Forelimb muscle (tissue), 1 donor: ENCODE data around the gene GRID1. TPM values are rescaled to one million over a fixed set of nuclear protein-coding genes. Genes with fewer than 3 reads are reported as not detected.

Experiments
- DNase-seq: peaks from one replicate; pipeline ENCODE4 v3.0.0-alpha.2; 2013; ENCODE audit warnings: low read depth
- polyA plus RNA-seq: library from polyadenylated mRNA; unstranded; fragments of 120-200 nt; gene quantifications from one replicate; pipeline ENCODE4 v1.2.1, GENCODE V29; 2013; ENCODE audit not compliant: insufficient read length

The GRID1 gene
- polyA plus RNA-seq, 1 donor: 3.8 TPM

DNA sequence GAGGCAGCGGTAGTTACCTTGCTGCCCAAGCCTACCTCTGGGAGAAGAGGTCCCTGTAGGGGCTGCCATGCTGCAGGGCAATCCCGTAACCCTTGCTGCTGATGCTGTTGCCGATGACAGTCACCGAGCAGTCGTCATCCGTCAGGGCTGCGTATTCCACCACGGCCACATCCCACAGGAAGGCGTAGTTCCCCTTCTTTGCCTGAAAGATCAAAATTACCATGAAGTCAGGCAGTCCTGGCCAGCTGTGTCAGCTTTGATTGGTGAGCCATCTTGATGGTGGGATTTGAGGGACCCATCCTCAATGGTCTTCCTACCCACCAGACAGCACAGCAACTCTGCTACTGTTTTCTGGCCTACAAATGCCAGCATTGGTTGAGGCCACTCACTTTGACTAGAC is 746.8 kb downstream of the GRID1 start:
- no peak for DNase-seq

DNA sequence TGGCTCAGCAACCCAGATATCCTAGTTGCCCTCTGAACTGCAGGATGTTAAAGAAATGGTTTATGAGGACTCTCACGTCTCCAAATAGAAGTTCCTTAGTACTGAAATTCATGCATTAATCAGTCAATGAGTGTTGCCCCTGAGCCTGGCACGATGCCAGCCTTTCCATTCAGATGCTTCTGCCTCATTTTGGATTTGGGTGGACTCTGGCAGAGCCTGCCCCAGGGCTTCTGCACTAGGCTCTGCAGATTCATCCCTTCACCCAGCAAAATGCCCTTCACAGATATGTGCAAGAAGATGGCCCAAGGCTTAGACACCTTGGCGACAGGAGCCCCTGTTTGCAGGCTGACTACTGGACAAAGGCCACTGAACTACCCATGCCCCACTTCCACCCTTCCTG is 747.8 kb downstream of the GRID1 start:
- DNase-seq: no peak

DNA sequence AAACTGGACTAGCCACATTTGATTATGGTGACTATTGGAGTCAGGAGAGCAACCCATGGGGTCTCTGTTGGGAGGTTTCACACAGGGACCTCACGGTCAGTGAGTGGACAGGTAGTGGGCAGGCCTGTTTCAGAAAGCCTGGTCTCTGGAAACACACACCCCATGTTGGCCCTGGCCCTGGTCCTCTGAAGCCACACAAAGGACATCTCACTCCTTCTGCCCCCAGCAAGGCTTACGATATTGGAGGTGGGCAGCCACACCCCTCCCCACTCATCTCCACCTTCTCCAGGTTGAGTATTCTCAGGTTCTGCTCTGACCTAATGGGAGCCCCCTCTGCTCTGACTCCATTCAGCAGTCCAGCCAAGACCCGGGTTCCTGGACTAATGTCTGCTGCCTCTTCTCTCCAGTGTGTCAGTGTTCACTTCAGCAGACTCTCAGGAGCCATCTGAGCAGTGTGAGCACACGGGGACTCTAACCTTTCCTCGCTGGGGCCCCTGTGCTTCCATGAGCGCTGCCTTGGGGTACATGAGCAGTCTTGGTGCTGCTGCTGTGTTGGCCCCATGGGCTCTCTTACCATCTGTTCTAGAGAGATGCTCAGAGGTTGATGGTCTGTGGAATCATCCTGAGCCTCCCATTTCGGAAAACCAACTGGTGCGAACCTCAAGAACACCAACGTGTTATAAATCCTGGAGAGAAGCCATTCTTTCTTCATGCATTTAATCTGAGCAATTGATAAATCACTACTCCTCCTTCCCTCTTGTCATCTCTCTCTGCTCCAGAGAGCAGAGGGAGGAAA is 748.6 kb downstream of the GRID1 start:
- DNase-seq: no peak

DNA sequence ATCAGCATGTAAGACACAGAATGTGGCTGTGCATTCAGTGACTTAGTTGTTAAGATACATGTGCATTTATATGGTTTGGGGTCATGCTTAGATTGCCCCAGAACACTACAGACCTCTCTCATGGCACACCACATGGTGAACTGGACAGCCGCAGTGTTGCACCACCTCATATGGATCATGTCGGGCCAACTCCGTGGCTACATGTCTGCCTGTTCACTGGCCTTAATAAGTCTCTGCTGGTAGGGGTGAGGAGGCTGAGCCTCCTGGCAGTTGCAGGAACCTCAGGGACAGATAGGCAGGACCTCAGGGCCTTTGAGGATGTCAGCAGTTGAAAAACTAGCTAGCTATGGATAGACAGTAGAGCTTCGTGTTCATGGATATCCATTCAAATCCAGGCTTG is 751.0 kb downstream of the GRID1 start:
- no peak for DNase-seq

DNA sequence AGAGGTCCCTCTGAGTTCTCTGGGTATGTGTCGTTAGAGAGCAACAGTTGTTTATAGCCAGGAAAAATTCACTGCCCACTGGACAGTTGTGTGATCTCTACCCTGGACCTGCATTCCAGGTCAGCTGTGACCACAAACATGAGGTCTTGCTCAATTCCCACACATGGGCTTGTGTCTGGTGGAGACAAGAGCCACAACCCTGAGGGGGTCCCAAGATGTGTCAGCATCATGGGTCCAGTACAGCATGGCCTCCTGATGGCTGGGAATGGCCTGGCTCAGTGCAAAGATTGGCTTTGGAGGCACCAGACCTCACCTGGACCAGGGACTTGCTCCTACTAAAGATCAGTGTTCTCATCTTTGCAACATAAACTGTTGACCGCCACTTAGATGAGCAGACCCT is 751.6 kb downstream of the GRID1 start:
- no peak for DNase-seq

DNA sequence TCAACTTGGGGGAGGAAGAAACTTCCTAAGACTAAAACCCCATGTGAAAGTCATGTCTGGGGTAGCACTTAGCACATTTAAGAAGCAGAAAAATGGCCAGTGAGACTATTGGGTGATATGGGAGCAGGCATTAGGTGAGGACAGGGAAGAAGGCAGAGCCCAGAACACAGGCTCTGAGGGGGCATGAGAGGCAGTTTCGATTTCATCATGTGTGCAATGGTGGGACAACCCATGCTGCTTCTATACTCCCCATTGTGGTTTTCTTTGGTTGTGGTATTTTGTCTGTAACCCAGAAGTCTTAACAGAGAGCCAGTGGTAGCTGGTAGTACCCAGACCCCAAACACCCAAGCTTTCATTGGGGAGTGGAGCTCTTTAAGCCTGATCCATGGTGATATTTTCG is 752.0 kb downstream of the GRID1 start:
- DNase-seq: no peak

DNA sequence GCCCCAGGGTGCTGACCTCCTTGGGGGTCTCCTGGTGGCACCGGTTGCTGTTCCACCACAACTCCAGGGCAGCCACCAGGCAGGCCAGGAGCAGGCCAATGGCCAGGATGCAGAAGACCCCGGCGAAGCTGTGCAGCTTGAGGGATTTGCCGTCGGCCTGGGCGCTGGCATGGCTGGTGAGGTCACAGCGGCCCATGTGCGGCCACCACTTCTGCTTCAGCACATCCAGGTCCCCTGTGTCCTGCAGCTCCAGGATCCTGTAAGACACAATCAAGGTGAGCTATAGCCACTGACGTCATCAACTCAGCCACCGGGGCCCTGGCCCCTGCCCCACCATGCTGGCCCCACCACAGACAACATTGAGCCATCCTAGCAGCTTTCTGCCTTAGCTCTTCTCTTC is 753.2 kb downstream of the GRID1 start:
- DNase-seq: no peak

DNA sequence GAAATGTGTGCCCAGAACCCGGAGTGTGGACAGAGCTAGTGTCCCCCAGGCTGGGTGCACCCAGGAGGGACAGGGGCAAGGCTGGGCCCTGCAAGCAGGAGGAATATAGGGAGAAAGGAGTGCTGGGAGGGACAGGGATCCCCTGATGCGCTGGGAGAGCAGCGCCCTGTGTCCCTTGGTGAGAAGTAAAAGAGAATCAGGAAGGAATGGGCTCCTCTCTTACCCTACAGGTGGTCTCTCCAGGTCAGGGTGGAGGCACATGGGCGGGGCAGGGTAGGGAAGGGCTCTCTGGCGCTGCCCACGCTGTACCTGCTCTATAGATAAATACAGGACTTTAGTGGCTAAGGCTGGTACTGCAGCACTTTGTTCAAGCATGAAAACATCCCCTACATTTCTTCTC is 753.8 kb downstream of the GRID1 start:
- no peak for DNase-seq

DNA sequence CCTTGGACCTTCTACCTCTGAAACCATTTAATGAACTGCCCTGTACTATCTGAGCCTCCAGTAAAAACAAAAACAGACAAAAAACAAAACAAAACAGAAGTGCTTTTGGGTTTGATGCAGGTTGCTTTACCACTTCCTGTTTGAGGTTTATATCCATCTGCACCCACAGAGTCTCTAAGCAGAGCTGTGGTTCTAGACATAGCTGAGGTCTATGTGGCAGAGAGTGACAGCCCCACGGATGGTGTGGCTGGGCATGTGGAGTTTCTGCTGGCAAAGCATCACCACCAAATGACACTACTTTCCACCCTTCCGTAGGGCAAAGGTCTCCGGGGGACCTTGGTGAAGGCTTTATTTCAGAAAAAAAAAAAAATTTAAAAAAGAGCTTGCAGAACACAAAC is 754.2 kb downstream of the GRID1 start:
- DNase-seq: no peak

DNA sequence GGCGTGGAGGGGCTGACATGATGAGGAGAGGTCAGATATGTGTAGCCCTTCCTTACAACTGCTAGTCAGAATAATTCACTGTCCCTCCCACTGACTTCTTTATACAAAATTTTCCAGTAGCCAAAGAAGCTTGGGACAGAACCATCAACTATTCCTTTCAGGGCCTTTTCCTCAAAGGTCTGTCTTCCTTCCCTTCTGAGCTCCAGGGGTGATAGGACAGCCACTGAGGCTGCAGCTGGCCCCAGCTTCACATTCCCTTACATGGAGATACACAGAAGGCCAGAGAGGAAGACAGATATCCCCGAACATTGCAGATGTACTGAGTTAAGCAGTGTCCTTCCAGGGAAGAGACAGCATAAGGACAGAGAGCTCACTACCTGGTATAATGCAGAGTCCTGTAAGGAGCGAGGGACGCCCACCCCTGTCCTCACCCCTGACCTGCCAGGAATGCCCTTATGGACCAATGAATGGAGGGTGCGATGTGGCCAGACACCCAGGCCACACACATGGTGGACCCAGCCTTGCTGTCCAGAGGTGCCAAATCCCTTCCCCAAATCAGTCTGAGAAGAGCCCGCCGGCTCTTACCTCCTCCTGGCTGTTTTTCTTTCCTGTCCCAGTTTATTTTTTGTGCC is 754.7 kb downstream of the GRID1 start:
- DNase-seq: no peak

DNA sequence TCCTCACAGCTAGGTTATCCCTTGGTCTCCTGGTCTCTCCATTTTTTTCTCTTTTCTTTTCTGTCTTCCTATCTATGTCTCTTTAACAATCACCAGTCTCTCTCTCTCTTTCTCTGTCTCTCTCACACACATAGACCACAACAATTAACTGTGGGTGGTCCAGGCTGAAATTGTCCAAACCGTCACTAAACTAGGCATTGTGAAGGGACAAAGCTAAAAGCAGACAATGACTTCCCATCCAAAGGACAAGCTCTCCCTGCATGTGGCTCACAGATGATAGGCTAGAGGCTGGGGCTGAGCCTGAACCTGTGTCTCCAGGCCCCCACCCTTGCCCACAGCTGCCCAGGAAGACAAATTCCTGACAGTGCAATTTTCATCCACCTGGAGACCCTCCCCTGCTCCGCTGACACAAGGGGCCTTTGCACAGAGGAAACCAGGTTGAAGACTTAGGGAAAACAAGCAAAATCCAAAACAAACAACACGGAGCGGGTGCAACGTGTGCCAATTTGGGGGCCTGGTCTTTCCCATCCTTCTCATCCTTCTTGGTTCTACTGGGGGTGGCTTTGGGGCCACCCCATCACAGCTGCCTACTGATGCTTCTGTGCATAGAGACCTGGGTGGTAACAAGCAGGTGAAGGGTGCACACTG is 755.4 kb downstream of the GRID1 start:
- DNase-seq: no peak

DNA sequence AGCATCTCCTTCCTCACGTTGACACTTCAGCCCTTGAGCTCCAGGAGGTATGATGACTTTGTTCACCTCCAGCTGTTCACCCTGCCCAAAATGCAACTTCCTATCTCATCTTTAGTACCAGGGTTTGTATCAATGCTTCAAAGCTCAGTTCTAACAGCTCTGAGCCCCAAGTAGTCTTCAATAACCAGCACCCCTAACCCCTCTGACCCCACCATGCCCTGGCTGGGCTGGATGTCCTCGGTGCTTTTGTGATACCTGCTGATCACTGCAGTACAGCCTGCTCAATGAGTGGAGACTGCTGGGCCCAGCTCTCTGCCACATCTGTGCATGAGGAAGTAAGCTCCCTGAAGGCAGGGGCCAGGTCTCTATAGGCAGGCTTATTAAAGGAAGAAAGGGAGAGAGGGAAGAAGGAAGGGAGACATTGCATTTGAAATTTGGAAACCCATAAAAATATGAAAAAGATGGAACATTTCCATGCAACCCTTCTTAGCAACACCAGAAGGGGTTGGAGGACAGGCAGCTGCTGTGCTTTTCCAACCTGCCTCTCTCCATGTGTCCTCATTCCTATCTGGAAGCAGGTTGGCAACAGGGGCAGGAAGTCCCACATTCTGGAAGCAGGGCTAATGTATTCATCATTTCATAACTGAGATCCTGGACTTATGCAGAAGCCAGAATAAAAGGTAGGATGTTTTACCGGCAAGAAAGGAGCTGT is 756.1 kb downstream of the GRID1 start:
- no peak for DNase-seq

DNA sequence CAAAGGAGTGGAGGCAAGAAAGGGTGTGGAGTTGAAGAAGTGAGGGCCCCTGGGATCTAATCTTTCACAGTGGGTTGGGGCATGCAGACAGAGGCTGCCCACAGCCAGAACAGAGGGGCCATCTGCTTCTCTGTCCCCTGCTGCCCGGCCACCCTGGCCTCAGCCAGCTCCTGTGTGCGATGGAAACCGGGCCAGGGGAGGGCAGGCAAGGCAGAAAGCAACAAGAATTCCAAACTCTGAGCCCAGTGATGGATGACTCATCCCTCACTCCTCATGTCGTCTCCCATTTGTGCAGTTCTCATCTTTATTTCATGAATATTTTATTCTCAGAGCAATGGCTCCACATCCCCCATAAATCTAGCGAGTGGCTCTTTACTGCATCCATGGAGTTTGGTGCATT is 757.1 kb downstream of the GRID1 start:
- DNase-seq: no peak

DNA sequence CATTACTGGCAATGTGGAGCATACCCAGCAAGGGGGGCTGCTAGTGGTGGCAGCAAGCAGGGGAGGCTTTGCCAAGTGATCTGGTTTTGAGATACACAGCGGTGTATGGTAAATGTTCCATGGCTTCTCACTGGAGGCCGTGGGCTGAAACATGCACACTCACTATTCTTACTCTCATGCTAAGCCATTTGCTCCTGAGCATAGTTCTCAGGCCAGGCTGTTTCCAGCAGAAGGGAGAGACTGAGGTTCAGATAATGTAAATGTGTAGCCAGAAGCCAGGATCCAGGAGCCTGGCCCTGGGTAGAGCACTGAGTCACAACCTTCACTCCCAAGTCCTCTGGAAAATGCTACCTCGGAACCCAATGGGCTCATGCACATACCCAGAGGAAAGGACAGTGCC is 757.9 kb downstream of the GRID1 start:
- DNase-seq: no peak

DNA sequence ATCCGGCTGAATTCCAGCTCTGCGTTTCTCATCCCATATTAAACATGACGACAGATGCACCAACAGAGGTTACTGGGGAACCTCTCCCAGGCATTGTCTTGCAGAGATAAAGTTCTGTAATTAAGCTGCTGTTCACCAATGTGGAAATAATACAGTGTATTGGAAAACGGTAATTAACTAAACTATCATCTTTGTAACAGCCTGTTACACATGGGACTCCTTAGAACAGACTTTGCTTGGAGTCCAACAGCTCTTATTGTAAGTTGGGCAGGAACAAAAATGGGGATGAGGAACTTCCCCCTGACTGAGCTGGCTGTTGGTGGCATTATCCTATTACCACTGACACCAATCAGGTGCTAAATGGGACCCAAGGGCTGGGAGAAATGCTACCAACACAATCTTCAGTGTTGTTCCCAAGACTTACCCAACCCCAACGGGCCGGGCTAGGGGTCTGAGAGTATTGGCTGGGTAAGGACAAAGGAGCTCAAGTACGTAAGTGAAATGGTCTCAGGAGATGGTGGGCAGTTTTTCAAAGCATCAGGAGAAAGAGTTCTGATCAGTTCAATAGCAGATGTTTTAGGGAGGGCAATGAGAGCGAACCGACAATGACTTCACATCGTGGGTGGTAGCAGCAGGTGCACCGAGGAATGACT is 759.4 kb downstream of the GRID1 start:
- DNase-seq: no peak

DNA sequence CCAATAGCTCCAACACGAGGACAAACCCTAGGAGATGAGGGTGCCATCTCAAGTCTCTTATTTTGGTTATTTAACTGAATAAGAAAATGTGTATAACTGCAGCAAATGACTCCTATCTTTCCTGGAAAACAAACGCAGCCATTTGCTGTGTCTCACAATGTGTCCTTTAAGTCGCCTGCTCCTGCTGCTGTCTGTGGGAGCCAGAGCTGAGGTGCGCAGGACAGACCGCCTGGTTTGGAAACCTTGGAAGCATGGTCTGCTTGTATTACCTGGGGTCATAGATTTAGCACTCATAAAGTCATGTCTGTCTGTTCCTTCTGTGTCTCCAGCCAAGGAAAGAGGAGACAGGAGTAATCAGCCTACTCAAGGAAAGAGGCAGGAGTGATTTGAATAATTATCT is 760.2 kb downstream of the GRID1 start:
- DNase-seq: no peak

DNA sequence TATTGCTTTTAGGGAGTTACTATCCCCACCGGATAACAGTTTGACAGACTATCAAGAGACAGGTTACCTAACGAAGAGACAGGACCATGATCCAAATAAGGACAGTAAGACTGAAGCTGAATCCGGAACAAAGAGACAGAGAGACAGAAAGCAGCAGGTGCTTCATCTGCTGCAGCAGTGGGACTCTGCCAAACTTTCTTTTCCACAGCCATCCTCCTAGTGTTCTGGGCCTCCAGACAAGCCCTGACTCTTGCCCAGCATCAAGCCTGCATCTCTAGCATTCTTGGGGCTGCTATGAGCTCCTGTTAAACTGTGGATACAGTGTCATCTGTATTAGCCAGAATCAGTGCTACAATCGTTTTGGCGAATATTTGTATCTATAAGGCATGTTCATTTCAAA is 761.7 kb downstream of the GRID1 start:
- DNase-seq: peak; percentile 8

DNA sequence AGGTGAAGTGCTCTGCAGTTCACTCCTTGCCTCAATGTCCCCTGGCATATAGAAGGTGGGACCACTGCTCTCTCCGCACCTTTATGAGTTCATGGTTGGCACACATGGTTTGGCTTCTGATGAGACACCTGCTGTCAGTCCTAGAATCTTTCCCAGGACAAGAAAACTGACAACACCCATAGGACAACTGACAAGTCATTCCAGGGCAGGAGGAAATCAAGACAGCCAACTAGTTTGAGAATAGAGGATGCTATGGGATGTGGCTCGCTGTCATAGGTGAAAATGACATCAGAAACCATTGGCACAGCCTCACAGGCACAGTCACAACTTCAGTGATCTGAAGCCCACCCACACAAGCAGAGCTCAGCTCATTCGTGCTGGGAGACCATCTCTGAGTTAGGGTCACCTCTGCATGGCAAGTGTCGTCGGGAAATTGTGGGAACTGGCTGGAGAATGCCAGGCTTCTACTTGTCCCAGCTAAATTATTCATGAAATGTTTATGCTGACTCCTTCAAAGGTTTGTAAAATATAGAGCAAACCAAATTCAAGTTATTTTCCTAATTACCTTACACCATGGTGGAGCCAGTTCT is 762.4 kb downstream of the GRID1 start:
- no peak for DNase-seq

DNA sequence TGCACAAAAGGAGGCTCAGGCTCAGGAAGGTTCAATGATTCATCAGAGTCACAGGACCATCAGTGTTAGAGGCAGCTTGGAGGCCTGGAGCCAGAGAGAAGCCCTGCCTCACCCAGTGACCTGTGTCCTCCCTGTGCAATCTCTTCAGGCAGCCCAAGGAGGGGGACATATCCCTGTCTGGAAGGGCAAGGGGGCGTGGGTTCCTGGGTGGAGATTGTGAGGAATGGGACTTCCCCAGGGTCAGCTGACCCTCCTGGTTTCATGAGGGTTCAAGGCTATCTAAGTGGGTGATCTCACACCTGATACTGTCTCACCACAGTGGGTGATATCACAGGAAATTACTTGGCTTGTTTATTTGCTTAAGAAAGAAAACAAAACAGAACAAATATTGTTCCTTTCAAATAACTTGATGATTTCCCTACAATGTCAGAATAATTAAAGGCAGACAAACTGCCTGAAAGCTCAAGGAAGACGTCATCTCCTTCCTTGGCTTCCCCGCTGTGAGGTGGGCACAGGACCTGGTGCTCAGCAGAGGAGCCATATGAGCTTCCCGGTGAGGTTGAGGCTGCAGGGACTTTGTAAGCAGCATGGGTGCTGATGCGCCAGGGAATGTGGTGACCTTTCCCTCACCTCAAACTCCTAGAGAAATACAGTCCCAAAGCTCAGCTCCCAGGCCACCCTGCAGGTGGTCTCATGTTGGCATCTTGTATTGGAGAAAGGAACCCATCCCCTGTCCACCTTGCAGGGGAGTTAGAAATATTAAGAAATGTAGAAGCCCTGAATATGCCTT is 763.2 kb downstream of the GRID1 start:
- DNase-seq: no peak

DNA sequence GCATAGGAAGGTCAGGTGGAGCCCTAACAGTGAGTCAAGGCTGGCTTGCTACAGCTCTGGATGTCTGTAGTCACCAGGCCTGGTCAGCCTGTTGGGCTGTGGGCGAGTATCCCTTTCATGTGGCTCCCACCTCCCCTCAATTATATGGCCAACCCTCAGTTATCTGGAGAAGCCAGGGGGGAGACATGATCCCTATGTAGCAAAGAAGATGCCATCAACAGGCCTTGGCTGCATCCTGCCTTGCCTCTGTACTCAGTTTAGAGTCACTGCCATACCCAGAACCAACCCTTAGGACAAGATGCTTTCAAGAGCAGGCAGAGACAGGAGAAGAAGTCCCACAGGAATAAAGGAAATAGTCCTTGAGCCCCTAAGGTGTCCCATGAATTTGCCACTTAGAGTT is 763.9 kb downstream of the GRID1 start:
- DNase-seq: no peak

DNA sequence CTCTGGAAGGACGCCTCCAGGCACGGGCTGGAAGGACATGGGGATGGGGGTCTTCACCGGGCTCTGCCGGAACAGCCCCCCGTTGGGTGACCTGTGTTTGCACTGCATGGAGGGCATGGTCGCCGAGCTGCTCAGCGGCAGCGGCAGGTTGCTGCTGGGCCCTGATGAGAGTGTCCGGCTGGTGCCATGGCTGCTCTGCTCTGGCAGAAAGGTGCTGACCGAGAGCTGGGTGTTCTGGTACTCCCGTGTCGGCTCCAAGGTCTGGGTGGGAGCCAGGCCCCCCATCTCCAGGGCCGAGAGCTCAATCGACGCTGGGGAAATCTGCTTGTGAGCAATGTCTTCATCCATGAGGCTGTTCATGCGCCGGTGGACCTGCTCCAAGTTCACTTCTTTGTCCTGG is 764.3 kb downstream of the GRID1 start:
- DNase-seq: no peak
